ENCODE results near the gene ENDOU.

Gene ENDOU

DNA sequence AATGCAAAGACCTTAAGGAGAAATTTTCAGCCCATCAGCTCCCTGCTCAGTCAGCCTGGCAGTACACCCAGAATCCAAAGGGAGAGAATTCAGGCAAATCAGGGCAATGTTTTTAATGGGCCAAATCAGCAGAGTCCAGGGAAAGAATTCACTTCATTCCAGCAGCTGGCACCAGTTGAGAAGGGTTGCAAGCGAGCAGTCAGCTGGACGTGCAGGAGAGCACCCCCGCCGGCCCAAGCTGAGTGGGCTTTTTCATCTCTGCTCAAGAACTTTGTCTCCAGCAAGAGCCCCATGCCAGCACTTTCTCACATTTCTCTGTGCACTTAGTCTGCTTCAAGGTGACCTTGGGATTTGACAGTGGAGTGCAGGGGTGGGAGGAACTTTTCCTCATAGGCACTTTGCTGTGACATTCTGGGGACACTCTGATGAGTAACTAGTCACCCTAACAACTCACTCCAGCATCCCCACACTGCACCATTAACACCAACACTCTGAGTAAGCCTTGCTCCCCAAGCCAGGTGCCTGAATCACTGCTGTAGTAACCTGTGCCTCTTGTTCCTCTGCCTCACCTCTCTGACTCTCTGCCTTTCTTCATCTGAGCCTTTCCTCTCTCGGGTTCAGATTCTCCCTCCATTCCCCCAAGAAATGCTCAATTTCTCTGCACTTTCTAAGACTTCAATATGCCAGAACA lies 2.2 kb downstream of the ENDOU start:
- peaks cover 3% of the 10 kb centered on the region for H3K4me1 ChIP-seq (ENCODE audit: control insufficient read depth, insufficient read depth, low read length)
- H3K9me3 ChIP-seq (ENCODE audit: control insufficient read depth, insufficient read depth, low read length), result no peaks in the 10 kb centered on the region
- H3K4me3 ChIP-seq (ENCODE audit: low read depth, low read length), result no peak overlapping the region
- H3K27me3 ChIP-seq (ENCODE audit: control insufficient read depth, insufficient read depth, low read length), result no peaks in the 10 kb centered on the region
- no peaks in the 10 kb centered on the region for H3K36me3 ChIP-seq (ENCODE audit: control insufficient read depth, insufficient read depth, low read length)
- H3K9ac ChIP-seq (ENCODE audit: low read depth, low read length), result no peak overlapping the region

- no peaks in the 10 kb centered on the region for H3K9me3 ChIP-seq (ENCODE audit: control insufficient read depth, insufficient read depth, low read length)
- no peak overlapping the region for H3K9ac ChIP-seq (ENCODE audit: low read depth, low read length)
- H3K36me3 ChIP-seq (ENCODE audit: control insufficient read depth, insufficient read depth, low read length), result no peaks in the 10 kb centered on the region
- H3K4me3 ChIP-seq (ENCODE audit: low read depth, low read length), result no peak overlapping the region
- H3K27me3 ChIP-seq (ENCODE audit: control insufficient read depth, insufficient read depth, low read length), result peaks cover under 1% of the 10 kb centered on the region
- peaks cover 7% of the 10 kb centered on the region for H3K4me1 ChIP-seq (ENCODE audit: control insufficient read depth, insufficient read depth, low read length)
Observed at GRCh38 chr12:47722136-47722834, 3.0 kb downstream of the ENDOU start.

- peaks cover 7% of the 10 kb centered on the region for H3K27me3 ChIP-seq (ENCODE audit: control insufficient read depth, insufficient read depth, low read length)
- no peak overlapping the region for H3K4me3 ChIP-seq (ENCODE audit: low read depth, low read length)
- no peak overlapping the region for H3K9ac ChIP-seq (ENCODE audit: low read depth, low read length)
- H3K9me3 ChIP-seq (ENCODE audit: control insufficient read depth, insufficient read depth, low read length), result no peaks in the 10 kb centered on the region
- H3K4me1 ChIP-seq (ENCODE audit: control insufficient read depth, insufficient read depth, low read length), result peaks cover 8% of the 10 kb centered on the region
- no peaks in the 10 kb centered on the region for H3K36me3 ChIP-seq (ENCODE audit: control insufficient read depth, insufficient read depth, low read length)
Observed at GRCh38 chr12:47721431-47721973, 3.8 kb downstream of the ENDOU start.

DNA sequence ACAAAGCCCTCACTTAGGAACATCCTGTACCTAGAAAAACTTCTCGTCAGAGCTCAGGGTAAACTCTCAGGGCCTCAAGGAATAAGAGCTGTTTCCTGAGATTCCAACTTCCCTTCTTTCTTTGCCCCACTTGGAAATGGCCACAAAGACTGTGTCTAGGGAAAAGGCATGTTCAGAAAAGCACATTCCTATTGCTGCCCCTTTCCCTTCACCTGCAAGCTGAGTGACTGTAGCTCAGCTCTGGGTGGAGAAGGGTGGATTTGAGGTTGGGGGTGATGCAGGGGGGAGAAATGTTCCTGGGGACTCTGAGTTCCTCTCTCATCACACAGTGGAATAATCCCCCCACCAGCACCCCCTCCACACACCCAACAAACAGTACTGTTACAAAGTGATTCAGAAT lies 6.8 kb downstream of the ENDOU start:
- Histone ChIP-seq H3K36me3 (ENCODE audit: control insufficient read depth, insufficient read depth, low read length) (no peaks in the 10 kb centered on the region), H3K9ac (ENCODE audit: low read depth, low read length) (no peak overlapping the region), H3K4me3 (ENCODE audit: low read depth, low read length) (no peak overlapping the region), H3K27me3 (ENCODE audit: control insufficient read depth, insufficient read depth, low read length) (peaks cover 8% of the 10 kb centered on the region), H3K9me3 (ENCODE audit: control insufficient read depth, insufficient read depth, low read length) (no peaks in the 10 kb centered on the region), H3K4me1 (ENCODE audit: control insufficient read depth, insufficient read depth, low read length) (peaks cover 8% of the 10 kb centered on the region)

- Histone ChIP-seq H3K27me3 (ENCODE audit: control insufficient read depth, insufficient read depth, low read length) (peaks cover 8% of the 10 kb centered on the region), H3K9me3 (ENCODE audit: control insufficient read depth, insufficient read depth, low read length) (no peaks in the 10 kb centered on the region), H3K4me3 (ENCODE audit: low read depth, low read length) (no peak overlapping the region), H3K4me1 (ENCODE audit: control insufficient read depth, insufficient read depth, low read length) (peaks cover 8% of the 10 kb centered on the region), H3K36me3 (ENCODE audit: control insufficient read depth, insufficient read depth, low read length) (no peaks in the 10 kb centered on the region), H3K9ac (ENCODE audit: low read depth, low read length) (no peak overlapping the region)
Observed at GRCh38 chr12:47717443-47718193, 7.7 kb downstream of the ENDOU start.

DNA sequence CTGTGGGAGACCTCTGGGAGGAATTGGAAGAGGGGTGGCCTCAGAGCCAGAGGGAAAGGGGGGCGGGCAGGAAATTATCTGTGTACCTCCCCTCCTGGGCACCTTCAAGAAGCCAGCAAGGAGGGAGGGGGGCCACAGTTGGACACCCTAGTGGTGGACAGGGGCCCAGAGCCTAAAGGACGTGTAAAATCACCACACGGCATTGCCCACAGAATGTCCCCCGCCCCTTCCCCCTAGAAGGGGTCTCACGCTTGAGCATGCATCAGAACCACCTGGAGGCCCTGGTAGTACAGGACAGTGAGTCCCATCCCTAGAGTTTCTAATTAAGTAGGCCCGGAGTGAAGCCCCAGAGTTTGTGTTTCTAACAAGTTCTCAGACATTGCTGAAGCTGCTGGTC lies 8.2 kb downstream of the ENDOU start:
- no peak overlapping the region for H3K4me3 ChIP-seq (ENCODE audit: low read depth, low read length)
- H3K36me3 ChIP-seq (ENCODE audit: control insufficient read depth, insufficient read depth, low read length), result no peaks in the 10 kb centered on the region
- peaks cover 8% of the 10 kb centered on the region for H3K27me3 ChIP-seq (ENCODE audit: control insufficient read depth, insufficient read depth, low read length)
- H3K9me3 ChIP-seq (ENCODE audit: control insufficient read depth, insufficient read depth, low read length), result no peaks in the 10 kb centered on the region
- no peak overlapping the region for H3K9ac ChIP-seq (ENCODE audit: low read depth, low read length)
- H3K4me1 ChIP-seq (ENCODE audit: control insufficient read depth, insufficient read depth, low read length), result peaks cover 8% of the 10 kb centered on the region

DNA sequence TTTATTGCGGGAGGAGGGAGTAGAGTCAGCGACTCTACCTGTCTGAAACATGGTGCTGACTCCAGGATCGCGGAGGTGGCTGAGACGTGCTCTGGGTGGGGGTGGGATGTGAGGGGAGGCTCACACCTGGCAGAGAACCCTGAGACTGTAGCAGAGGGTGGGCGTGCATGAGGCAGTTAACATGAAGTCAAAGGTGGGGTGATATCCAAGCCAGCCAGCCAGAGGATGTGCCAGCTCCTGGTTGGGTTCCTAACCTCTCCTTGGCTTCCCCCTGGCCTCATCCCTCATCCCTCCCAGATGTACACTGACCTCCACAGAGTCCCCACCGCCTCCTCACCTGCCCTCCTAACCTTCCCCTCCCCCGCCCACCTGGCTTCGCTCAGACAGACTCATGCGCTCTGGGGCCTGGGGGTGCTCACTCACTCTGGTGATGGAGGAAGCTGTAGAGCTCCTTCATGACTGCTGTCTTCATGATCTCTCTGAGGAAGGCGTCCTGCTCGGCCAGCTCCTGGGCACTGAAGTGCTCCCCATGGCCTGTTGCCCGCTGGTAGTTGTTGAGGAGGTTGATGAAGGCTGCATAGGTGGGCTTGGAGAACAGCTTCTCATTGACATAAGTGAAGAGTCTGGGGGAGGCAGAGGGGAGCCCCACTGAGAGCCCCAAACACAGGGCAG lies 9.3 kb downstream of the ENDOU start:
- no peak overlapping the region for H3K9ac ChIP-seq (ENCODE audit: low read depth, low read length)

GRCh38 chr12:47715393-47715876 lies 9.9 kb downstream of the ENDOU start:
- no peak overlapping the region for H3K4me3 ChIP-seq (ENCODE audit: low read depth, low read length)
- H3K36me3 ChIP-seq (ENCODE audit: control insufficient read depth, insufficient read depth, low read length), result no peaks in the 10 kb centered on the region
- no peak overlapping the region for H3K9ac ChIP-seq (ENCODE audit: low read depth, low read length)
- peaks cover 8% of the 10 kb centered on the region for H3K4me1 ChIP-seq (ENCODE audit: control insufficient read depth, insufficient read depth, low read length)
- peaks cover 8% of the 10 kb centered on the region for H3K27me3 ChIP-seq (ENCODE audit: control insufficient read depth, insufficient read depth, low read length)
- H3K9me3 ChIP-seq (ENCODE audit: control insufficient read depth, insufficient read depth, low read length), result no peaks in the 10 kb centered on the region

More for the DNA sequence above, 9.3 kb downstream of the ENDOU start:
- H3K36me3 ChIP-seq (ENCODE audit: control insufficient read depth, insufficient read depth, low read length), result no peaks in the 10 kb centered on the region
- no peak overlapping the region for H3K4me3 ChIP-seq (ENCODE audit: low read depth, low read length)
- peaks cover 8% of the 10 kb centered on the region for H3K27me3 ChIP-seq (ENCODE audit: control insufficient read depth, insufficient read depth, low read length)
- peaks cover 8% of the 10 kb centered on the region for H3K4me1 ChIP-seq (ENCODE audit: control insufficient read depth, insufficient read depth, low read length)
- H3K9me3 ChIP-seq (ENCODE audit: control insufficient read depth, insufficient read depth, low read length), result no peaks in the 10 kb centered on the region

DNA sequence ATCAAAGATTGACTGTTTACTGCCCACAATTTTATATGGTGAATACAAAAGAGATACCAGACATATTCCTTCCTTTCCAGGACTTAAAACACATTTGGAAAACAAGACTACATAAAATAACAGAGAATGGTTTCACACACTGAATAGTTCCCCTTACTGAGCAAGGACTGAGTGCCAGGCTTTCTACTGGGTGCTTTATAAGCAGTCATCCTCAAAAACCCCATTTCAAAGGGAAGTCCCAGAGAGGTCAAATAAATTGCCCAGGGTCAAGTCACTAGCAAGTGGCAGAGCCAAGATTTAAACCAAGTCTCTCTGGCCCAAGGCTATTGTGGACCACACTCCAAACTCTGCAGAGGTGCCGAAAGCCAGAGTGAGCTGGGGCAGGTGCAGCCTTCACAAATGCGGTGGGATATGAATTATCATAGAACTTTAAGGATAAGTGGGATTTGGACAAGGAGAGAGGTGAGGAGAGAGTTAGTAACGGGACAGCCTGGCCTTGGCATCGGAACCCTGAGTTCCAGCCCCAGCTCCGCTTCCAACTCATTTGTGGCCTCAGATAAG lies 10.4 kb downstream of the ENDOU start:
- H3K27me3 ChIP-seq (ENCODE audit: control insufficient read depth, insufficient read depth, low read length), result peaks cover 8% of the 10 kb centered on the region
- H3K9me3 ChIP-seq (ENCODE audit: control insufficient read depth, insufficient read depth, low read length), result no peaks in the 10 kb centered on the region
- H3K9ac ChIP-seq (ENCODE audit: low read depth, low read length), result no peak overlapping the region
- peaks cover 8% of the 10 kb centered on the region for H3K4me1 ChIP-seq (ENCODE audit: control insufficient read depth, insufficient read depth, low read length)
- no peaks in the 10 kb centered on the region for H3K36me3 ChIP-seq (ENCODE audit: control insufficient read depth, insufficient read depth, low read length)
- H3K4me3 ChIP-seq (ENCODE audit: low read depth, low read length), result no peak overlapping the region

DNA sequence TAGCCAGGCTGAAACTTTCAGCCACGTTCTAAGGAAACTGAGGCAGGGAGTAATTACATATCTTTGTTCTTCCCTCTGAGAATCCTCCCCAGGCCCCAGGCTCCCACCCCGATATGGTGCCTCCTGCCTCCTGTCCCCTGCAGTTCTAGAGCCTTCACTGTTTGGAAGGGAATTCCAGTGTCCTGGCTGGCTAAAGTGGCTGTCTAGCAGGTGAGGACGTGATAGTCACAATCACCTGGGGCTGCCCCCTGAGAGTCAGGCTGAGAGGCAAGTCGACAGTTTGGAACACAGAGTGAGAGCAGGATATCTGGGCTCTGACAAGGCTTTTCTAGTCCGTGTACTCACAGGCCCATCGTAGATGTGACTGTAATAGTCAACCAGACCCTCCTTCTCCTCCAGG lies 13.1 kb downstream of the ENDOU start:
- no peaks in the 10 kb centered on the region for H3K4me1 ChIP-seq (ENCODE audit: control insufficient read depth, insufficient read depth, low read length)
- H3K9ac ChIP-seq (ENCODE audit: low read depth, low read length), result no peak overlapping the region
- H3K9me3 ChIP-seq (ENCODE audit: control insufficient read depth, insufficient read depth, low read length), result no peaks in the 10 kb centered on the region
- H3K36me3 ChIP-seq (ENCODE audit: control insufficient read depth, insufficient read depth, low read length), result no peaks in the 10 kb centered on the region
- H3K27me3 ChIP-seq (ENCODE audit: control insufficient read depth, insufficient read depth, low read length), result peaks cover 6% of the 10 kb centered on the region
- H3K4me3 ChIP-seq (ENCODE audit: low read depth, low read length), result no peak overlapping the region

DNA sequence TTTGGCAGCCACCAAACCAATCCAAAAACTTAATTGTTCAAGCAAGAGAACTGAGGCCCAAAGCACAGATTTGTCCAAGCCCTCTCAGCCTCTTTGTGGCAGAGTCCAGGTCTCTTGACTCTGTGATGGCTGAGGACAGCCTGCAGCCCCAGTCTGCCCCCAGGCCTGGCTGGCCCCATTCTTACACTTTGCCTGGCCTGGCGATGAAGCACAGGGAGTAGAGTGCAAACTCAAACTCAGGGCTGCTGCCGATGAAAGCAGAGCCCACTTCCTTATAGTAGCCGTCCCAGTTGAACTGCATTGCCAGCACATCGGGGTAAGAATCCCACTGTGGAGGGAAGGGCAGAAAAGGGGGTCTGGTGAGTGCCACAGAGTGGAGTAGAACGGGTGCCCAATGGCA lies 13.8 kb downstream of the ENDOU start:
- no peaks in the 10 kb centered on the region for H3K36me3 ChIP-seq (ENCODE audit: control insufficient read depth, insufficient read depth, low read length)
- H3K27me3 ChIP-seq (ENCODE audit: control insufficient read depth, insufficient read depth, low read length), result no peaks in the 10 kb centered on the region
- H3K4me3 ChIP-seq (ENCODE audit: low read depth, low read length), result no peak overlapping the region
- H3K4me1 ChIP-seq (ENCODE audit: control insufficient read depth, insufficient read depth, low read length), result no peaks in the 10 kb centered on the region
- no peaks in the 10 kb centered on the region for H3K9me3 ChIP-seq (ENCODE audit: control insufficient read depth, insufficient read depth, low read length)
- H3K9ac ChIP-seq (ENCODE audit: low read depth, low read length), result no peak overlapping the region
